ENCODE measurements around the gene IRF2BPL.

GRCh38 chr14:77023001-77023996, 5.2 kb downstream of the IRF2BPL start:
- TF ChIP-seq CEBPB (IDR thresholded peaks at IDR 0.05; ENCODE audit: low read depth, low read length) (no peak), POLR2A (IDR thresholded peaks at IDR 0.05; ENCODE audit: low read depth, low read length) (no peak; the same call in none of the 2 replicates), RCOR1 (IDR thresholded peaks at IDR 0.05; ENCODE audit: insufficient replicate concordance, low read length) (no peak), CTCF (conservative IDR thresholded peaks at IDR 0.05; ENCODE audit: low read depth, low read length) (peak; percentile 33; the same call in 1 of the 2 replicates), RAD21 (IDR thresholded peaks at IDR 0.05; ENCODE audit: low read length) (peak; percentile 39), RFX5 (IDR thresholded peaks at IDR 0.05; ENCODE audit: low read depth, low read length) (no peak), SMC3 (IDR thresholded peaks at IDR 0.05; ENCODE audit: low read depth, low read length) (0 out of 2 replicates have a peak, but pooled peaks have one; percentile 23), NFE2L2 (IDR thresholded peaks at IDR 0.05; ENCODE audit: low read depth, low read length) (no peak), MXI1 (IDR thresholded peaks at IDR 0.05; ENCODE audit: borderline replicate concordance, low read depth, low read length) (no peak), MAZ (IDR thresholded peaks at IDR 0.05; ENCODE audit: borderline replicate concordance, low read depth, low read length) (no peak), USF2 (IDR thresholded peaks at IDR 0.05; ENCODE audit: low read depth, low read length) (no peak), BHLHE40 (IDR thresholded peaks at IDR 0.05; ENCODE audit: low read depth, low read length) (no peak), FOS (IDR thresholded peaks at IDR 0.05; ENCODE audit: low read depth, low read length) (no peak)

Measured in IMR-90 (cell line).